A549 (cell line): ENCODE measurements around the gene MSI2. TPM values are rescaled to one million over a fixed set of nuclear protein-coding genes. Genes with fewer than 3 reads are reported as not detected.

ENCODE experiments used
- ATAC-seq, 2 experiments: fragments of 200-7000 bp in 1 of 2; fragments of >200 bp in 1 of 2; cut with Nextera tagmentation in 1 of 2; cut with Tn5 transposase in 1 of 2; 3 replicates each; pipeline versions ENCODE4 v1.8.0 to v1.9.1; 2018 to 2020; ENCODE audit warnings: mild to moderate bottlenecking in 1 of 2, moderate library complexity in 1 of 2
- CTCF ChIA-PET: fragments of 300-600 bp; sonication (Branson Sonifier 250); formaldehyde crosslinking; extraction: SDS; loops from one replicate; lab custom pipeline; 2021; ENCODE audit warnings: antibody characterized with exemption, inconsistent platforms; lab: Yijun Ruan, JAX
- POLR2A ChIA-PET: fragments of 350-600 bp; formaldehyde crosslinking; extraction: SDS; loops from one replicate; lab custom pipeline; 2021; ENCODE audit warnings: antibody characterized with exemption, inconsistent platforms; lab: Yijun Ruan, JAX
- DNase-seq, 2 experiments: peaks; one replicate each; pipeline versions ENCODE4 v3.0.0 to v3.0.0-alpha.2; 2011 to 2016; ENCODE audit warnings: low read depth in 1 of 2, low spot score in 1 of 2
- FAIRE-seq: peaks from 2 replicates; lab custom pipeline; 2011; peaks lifted over from hg19 to GRCh38; lab: Jason Lieb, UNC
- H3K27ac ChIP-seq, 2 experiments: fragments of >200 bp; sonication (Bioruptor Twin); formaldehyde crosslinking; 3 replicates each; pipeline ENCODE4 v1.5.1; 2016 to 2017
- H3K4me1 ChIP-seq: fragments of >200 bp; sonication (Bioruptor Twin); formaldehyde crosslinking; 3 replicates; pipeline ENCODE4 v1.6.1; 2016
- H3K4me2 ChIP-seq: fragments of >200 bp; sonication (Bioruptor Twin); formaldehyde crosslinking; 3 replicates; pipeline ENCODE4 v1.6.1; 2016
- H3K4me3 ChIP-seq: fragments of >200 bp; sonication (Bioruptor Twin); formaldehyde crosslinking; 3 replicates; pipeline ENCODE4 v1.5.1; 2016
- H3K9me3 ChIP-seq: fragments of >200 bp; sonication (Bioruptor Twin); formaldehyde crosslinking; 3 replicates; pipeline ENCODE4 v1.6.1; 2016
- CBX8 ChIP-seq: fragments of 200-600 bp; sonication (generic); IDR thresholded peaks from 2 replicates; pipeline ENCODE4 v1.6.1; 2016
- CEBPB ChIP-seq, 2 experiments: fragments of >200 bp in 1 of 2; sonication (Bioruptor Twin) in 1 of 2; formaldehyde crosslinking in 1 of 2; IDR thresholded peaks; 2 replicates each; pipeline ENCODE4 v1.6.1; 2012 to 2016
- EHF ChIP-seq: fragments of 250-450 bp; sonication (Bioruptor Pico); IDR thresholded peaks from 2 replicates; pipeline ENCODE4 v1.5.0; 2020; ENCODE audit warnings: mild to moderate bottlenecking
- EHMT2 ChIP-seq: fragments of 200-600 bp; sonication (generic); IDR thresholded peaks from 2 replicates; pipeline ENCODE4 v1.6.1; 2016; ENCODE audit warnings: antibody characterized with exemption, low read depth, mild to moderate bottlenecking, moderate library complexity
- FOSB ChIP-seq: fragments of 250-450 bp; sonication (Bioruptor Pico); IDR thresholded peaks from 2 replicates; pipeline ENCODE4 v1.5.0; 2020; ENCODE audit warnings: mild to moderate bottlenecking, moderate library complexity
- JUN ChIP-seq, 2 experiments: fragments of >200 bp; sonication (Bioruptor Twin); formaldehyde crosslinking; IDR thresholded peaks; 2 replicates in 1 of 2; 3 replicates in 1 of 2; pipeline ENCODE4 v1.6.1; 2016 to 2017
- JUNB ChIP-seq: fragments of >200 bp; sonication (Bioruptor Twin); formaldehyde crosslinking; IDR thresholded peaks from 2 replicates; pipeline ENCODE4 v1.6.1; 2016
- KDM1A ChIP-seq: fragments of 200-600 bp; sonication (generic); IDR thresholded peaks from 2 replicates; pipeline ENCODE4 v1.6.1; 2016; ENCODE audit warnings: low read depth, mild to moderate bottlenecking
- MAZ ChIP-seq: fragments of 150-350 bp; IDR thresholded peaks from 2 replicates; pipeline ENCODE4 v1.6.1; 2014; ENCODE audit warnings: antibody characterized with exemption, low read depth, low read length, borderline replicate concordance
- NFE2L2 ChIP-seq: fragments of 150-350 bp; conservative IDR thresholded peaks from 2 replicates; pipeline ENCODE4 v1.6.1; 2014; ENCODE audit warnings: low read length
- NR3C1 ChIP-seq: fragments of >200 bp; sonication (Bioruptor Twin); formaldehyde crosslinking; IDR thresholded peaks from 3 replicates; pipeline ENCODE4 v1.6.1; 2017
- POLR2A ChIP-seq: IDR thresholded peaks from 2 replicates; pipeline ENCODE4 v1.6.1; 2012; ENCODE audit warnings: mild to moderate bottlenecking, low read length
- RAD21 ChIP-seq, 2 experiments: fragments of >200 bp in 1 of 2; sonication (Bioruptor Twin) in 1 of 2; formaldehyde crosslinking in 1 of 2; IDR thresholded peaks in 1 of 2; conservative IDR thresholded peaks in 1 of 2; 2 replicates in 1 of 2; 3 replicates in 1 of 2; pipeline ENCODE4 v1.6.1; 2012 to 2018; ENCODE audit warnings: inconsistent platforms in 1 of 2
- RCOR1 ChIP-seq: fragments of 150-350 bp; IDR thresholded peaks from 2 replicates; pipeline ENCODE4 v1.6.1; 2014; ENCODE audit warnings: antibody characterized with exemption, low read length, low read depth
- SMC3 ChIP-seq: fragments of >200 bp; sonication (Bioruptor Twin); formaldehyde crosslinking; IDR thresholded peaks from 3 replicates; pipeline ENCODE4 v1.6.1; 2018; ENCODE audit warnings: inconsistent platforms
- TFCP2L1 ChIP-seq: fragments of 250-450 bp; sonication (Bioruptor Pico); IDR thresholded peaks from 2 replicates; pipeline ENCODE4 v1.5.0; 2021; ENCODE audit warnings: mild to moderate bottlenecking
- ZC3H11A ChIP-seq: fragments of 450-650 bp; IDR thresholded peaks from 2 replicates; pipeline ENCODE4 v1.6.1; 2014; ENCODE audit warnings: antibody characterized with exemption, mild to moderate bottlenecking
- ZFP36 ChIP-seq: fragments of 450-650 bp; IDR thresholded peaks from 2 replicates; pipeline ENCODE4 v1.6.1; 2014; ENCODE audit warnings: borderline replicate concordance; ENCODE audit not compliant: partially characterized antibody
- WGBS: methylation state at CpG from one replicate; pipeline ENCODE4 v1.1.6; 2017; ENCODE audit errors: missing lambda C conversion rate; 5-methylcytosine and 5-hydroxymethylcytosine counted together
- polyA plus RNA-seq, 4 experiments: library from polyadenylated mRNA; depleted of rRNA in 3 of 4; stranded (reverse); fragments of >200 nt; fragmentation: RNase III in 1 of 4; extraction: RNeasy Plus Mini Kit Qiagen cat#74134 plus additional on column Dnase treatment in 1 of 4; gene quantifications; 2 replicates in 3 of 4; 3 replicates in 1 of 4; pipeline ENCODE4 v1.2.3, GENCODE V29; 2011 to 2017
- TF ChIP-seq, protein P1 (sequence below): fragments of >200 bp; sonication (Bioruptor Twin); formaldehyde crosslinking; IDR thresholded peaks from 3 replicates; pipeline ENCODE4 v1.5.1; 2016
- TF ChIP-seq, protein P2 (sequence below): fragments of 250-450 bp; sonication (Bioruptor Pico); IDR thresholded peaks from 2 replicates; pipeline ENCODE4 v1.5.0; 2021; ENCODE audit warnings: mild to moderate bottlenecking, moderate library complexity, borderline replicate concordance
- TF ChIP-seq, protein P3 (sequence below): IDR thresholded peaks from 2 replicates; pipeline ENCODE4 v1.6.1; 2012

MSI2 gene
- polyA plus RNA-seq, 2 of the 4 experiments (the other 2 are of a cell fraction) = 43.6 to 44.4 TPM

DNA sequence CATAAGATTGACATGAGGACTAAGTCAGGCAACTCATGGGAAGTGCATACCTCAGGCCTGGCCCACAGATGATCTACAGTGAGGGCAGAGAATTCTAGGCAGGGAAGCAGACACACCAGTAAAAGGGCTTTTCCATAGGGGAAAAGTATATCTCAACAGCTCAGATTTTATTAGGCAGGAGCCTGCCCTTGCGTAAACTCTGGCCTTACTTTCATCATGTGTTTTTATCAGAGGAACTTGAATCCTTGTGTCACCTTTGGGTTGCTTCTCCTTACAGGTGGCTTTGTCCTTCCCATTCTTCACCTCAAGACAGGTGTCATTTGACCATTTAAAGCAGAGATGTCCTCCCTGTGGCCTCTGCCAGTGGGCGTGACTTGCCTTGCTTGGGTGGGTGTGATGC lies 138.1 kb downstream of the MSI2 start:
- H3K4me2 ChIP-seq = no peak overlapping the region
- DNase-seq (no peak), ATAC-seq (no peak), FAIRE-seq (no peak)
- H3K27ac ChIP-seq = 0 out of 6 replicates have a peak overlapping the region, but pooled peaks of 1 of the 2 experiments have one; percentile 11
- TF ChIP-seq CEBPB (IDR thresholded peaks at IDR 0.05) (peak in 1 of 2 experiments; percentile 18; a peak in 1 of 4 replicates), NR3C1 (no peak)
- ChIA-PET POLR2A (no interaction called here), CTCF (no interaction called here)
- peaks cover 8% of the 10 kb centered on the region; the same call in 2 of the 3 replicates for H3K4me1 ChIP-seq
- H3K4me3 ChIP-seq = no peak overlapping the region
- H3K9me3 ChIP-seq = peaks cover 16% of the 10 kb centered on the region
- 90% methylated on average over 2 of the region's 2 CpGs for WGBS

DNA sequence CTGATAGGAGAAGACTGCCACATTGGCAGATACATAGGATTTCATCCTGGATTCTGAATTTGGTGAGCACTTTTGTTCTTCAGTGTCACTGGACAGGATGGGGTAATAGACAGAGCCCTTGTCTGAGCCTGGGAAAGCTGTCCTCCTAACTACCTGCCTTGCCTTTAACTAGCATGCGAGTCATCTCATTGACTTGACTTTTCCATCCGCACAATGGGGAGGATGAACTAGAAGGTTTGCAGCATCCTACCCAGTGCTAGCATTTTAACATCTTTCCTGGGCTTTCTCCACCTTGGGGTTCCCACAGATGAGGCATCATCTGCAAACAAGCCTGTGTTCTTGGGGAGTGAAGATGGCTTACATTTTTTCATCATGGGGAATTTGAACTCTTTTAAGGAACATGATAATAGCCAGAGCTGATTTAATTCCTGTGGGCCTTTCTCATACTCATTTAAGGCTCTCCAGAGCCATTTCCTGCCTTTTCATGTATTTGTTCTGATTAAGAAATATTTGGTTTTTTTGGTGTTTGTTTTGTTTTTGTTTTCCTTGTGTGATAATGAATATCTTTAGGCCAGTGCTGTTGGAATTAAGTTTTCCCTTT lies 139.5 kb downstream of the MSI2 start:
- H3K4me1 ChIP-seq = peaks cover 20% of the 10 kb centered on the region
- 98% methylated on average over 2 of the region's 2 CpGs for WGBS
- CTCF ChIA-PET = interaction anchor here (1.3 to 1.4 kb wide), 2 partner anchors 11 to 152 kb away, joined by 3 read pairs; no protein-coding TSS in a partner anchor
- peak overlapping the region in 1 of 2 experiments; percentile 12; a peak in 1 of 6 replicates for H3K27ac ChIP-seq
- TF ChIP-seq JUN (IDR thresholded peaks at IDR 0.05) (no peak), NFE2L2 (no peak), TFCP2L1 (no peak), CBX8 (no peak)
- TF ChIP-seq, all 56 proteins: peak for 0
- POLR2A ChIA-PET = no interaction called here
- Histone ChIP-seq H3K4me3 (no peak overlapping the region), H3K9me3 (peaks cover 16% of the 10 kb centered on the region), H3K4me2 (no peak overlapping the region)
- FAIRE-seq = no peak
- DNase-seq = no peak
- ATAC-seq = no peak

DNA sequence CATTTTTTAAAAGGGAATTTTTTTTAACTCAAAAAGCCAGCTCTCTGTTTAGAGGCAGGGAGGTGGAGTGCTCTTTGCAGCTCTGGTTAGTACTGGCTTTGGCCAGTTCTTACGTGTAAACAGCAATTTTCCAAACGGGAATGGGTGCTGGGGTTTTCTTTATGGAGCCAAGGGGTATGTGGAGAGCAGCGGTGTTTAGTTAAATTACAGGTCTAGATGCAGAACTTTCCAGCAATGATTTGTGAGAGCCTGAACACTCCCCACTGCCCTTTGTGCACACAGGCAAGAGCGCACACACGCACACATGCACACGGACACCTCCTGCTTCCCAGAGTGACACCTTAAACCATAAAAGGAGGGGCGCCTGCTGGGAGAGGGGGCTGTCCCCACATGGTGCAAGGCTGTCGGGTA lies 140.2 kb downstream of the MSI2 start:
- WGBS = 81% methylated on average over 8 of the region's 8 CpGs

DNA sequence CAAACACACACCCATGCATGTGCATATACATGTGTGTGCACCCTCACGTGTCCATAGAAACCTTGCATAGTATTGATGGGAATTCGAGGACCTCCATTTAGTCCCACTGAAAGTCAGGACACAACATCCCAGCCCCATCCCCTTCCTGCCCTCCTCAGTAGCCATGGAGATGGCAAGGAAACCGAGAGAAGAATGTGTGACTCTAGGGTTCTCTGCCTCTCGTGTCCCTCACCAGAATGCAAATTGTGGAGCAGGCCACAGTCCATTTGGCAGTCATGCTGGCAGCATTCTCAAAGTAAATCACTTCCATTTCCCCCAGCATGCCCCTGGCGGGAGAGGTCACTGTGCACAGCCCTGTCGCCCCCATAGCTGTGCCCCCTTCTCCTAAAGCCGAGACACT lies 141.1 kb downstream of the MSI2 start:
- H3K9me3 ChIP-seq = peaks cover 16% of the 10 kb centered on the region
- ChIA-PET CTCF (interaction anchor here (0.6 to 1.7 kb wide), 3 partner anchors 10 to 250 kb away, joined by 3 read pairs; no protein-coding TSS in a partner anchor), POLR2A (no interaction called here)
- H3K27ac ChIP-seq = no peak overlapping the region
- TF ChIP-seq EHMT2 = no peak
- no peak for TF ChIP-seq RAD21 (conservative IDR thresholded peaks at IDR 0.05 in 1 of 2, IDR thresholded peaks at IDR 0.05 in 1 of 2)
- TF ChIP-seq JUNB = no peak
- TF ChIP-seq, protein P1, sequence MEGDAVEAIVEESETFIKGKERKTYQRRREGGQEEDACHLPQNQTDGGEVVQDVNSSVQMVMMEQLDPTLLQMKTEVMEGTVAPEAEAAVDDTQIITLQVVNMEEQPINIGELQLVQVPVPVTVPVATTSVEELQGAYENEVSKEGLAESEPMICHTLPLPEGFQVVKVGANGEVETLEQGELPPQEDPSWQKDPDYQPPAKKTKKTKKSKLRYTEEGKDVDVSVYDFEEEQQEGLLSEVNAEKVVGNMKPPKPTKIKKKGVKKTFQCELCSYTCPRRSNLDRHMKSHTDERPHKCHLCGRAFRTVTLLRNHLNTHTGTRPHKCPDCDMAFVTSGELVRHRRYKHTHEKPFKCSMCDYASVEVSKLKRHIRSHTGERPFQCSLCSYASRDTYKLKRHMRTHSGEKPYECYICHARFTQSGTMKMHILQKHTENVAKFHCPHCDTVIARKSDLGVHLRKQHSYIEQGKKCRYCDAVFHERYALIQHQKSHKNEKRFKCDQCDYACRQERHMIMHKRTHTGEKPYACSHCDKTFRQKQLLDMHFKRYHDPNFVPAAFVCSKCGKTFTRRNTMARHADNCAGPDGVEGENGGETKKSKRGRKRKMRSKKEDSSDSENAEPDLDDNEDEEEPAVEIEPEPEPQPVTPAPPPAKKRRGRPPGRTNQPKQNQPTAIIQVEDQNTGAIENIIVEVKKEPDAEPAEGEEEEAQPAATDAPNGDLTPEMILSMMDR = no peak
- TF ChIP-seq, protein P2, sequence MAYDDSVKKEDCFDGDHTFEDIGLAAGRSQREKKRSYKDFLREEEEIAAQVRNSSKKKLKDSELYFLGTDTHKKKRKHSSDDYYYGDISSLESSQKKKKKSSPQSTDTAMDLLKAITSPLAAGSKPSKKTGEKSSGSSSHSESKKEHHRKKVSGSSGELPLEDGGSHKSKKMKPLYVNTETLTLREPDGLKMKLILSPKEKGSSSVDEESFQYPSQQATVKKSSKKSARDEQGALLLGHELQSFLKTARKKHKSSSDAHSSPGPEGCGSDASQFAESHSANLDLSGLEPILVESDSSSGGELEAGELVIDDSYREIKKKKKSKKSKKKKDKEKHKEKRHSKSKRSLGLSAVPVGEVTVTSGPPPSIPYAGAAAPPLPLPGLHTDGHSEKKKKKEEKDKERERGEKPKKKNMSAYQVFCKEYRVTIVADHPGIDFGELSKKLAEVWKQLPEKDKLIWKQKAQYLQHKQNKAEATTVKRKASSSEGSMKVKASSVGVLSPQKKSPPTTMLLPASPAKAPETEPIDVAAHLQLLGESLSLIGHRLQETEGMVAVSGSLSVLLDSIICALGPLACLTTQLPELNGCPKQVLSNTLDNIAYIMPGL (CRISPR knock-in tag) = no peak
- no peak for TF ChIP-seq SMC3
- TF ChIP-seq NR3C1 = no peak
- TF ChIP-seq EHF (CRISPR knock-in tag) = no peak
- no peak for TF ChIP-seq ZFP36
- TF ChIP-seq ZC3H11A = no peak
- TF ChIP-seq, protein P3, sequence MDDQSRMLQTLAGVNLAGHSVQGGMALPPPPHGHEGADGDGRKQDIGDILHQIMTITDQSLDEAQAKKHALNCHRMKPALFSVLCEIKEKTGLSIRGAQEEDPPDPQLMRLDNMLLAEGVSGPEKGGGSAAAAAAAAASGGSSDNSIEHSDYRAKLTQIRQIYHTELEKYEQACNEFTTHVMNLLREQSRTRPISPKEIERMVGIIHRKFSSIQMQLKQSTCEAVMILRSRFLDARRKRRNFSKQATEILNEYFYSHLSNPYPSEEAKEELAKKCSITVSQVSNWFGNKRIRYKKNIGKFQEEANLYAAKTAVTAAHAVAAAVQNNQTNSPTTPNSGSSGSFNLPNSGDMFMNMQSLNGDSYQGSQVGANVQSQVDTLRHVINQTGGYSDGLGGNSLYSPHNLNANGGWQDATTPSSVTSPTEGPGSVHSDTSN = no peak
- H3K4me3 ChIP-seq = no peak overlapping the region
- ATAC-seq = no peak
- no peak for DNase-seq
- WGBS = 85% methylated on average over 7 of the region's 7 CpGs
- H3K4me1 ChIP-seq = peaks cover 30% of the 10 kb centered on the region
- FAIRE-seq = no peak
- H3K4me2 ChIP-seq = no peak overlapping the region

More for the DNA sequence above, 140.2 kb downstream of the MSI2 start:
- CTCF ChIA-PET = interaction anchor here (1.3 to 1.4 kb wide), 2 partner anchors 11 to 153 kb away, joined by 3 read pairs; no protein-coding TSS in a partner anchor
- POLR2A ChIA-PET = no interaction called here
- DNase-seq = no peak
- H3K4me3 ChIP-seq = no peak overlapping the region
- H3K4me2 ChIP-seq = no peak overlapping the region
- peak overlapping the region in 1 of 2 experiments; percentile 12; a peak in 1 of 6 replicates for H3K27ac ChIP-seq
- H3K4me1 ChIP-seq = peaks cover 26% of the 10 kb centered on the region
- no peak for TF ChIP-seq RAD21 (conservative IDR thresholded peaks at IDR 0.05 in 1 of 2, IDR thresholded peaks at IDR 0.05 in 1 of 2)
- TF ChIP-seq KDM1A = no peak
- TF ChIP-seq POLR2A = no peak
- TF ChIP-seq, protein P3 = no peak
- TF ChIP-seq NFE2L2 = no peak
- no peak for TF ChIP-seq MAZ
- no peak for TF ChIP-seq RCOR1
- TF ChIP-seq FOSB (CRISPR knock-in tag) = no peak
- TF ChIP-seq, all 56 proteins: peak for 0
- FAIRE-seq (no peak), ATAC-seq (no peak)
- H3K9me3 ChIP-seq = peaks cover 16% of the 10 kb centered on the region
